Measurements from ENCODE around the gene PROK2.
A peak's percentile ranks its signal among the peaks of the same experiment; 100 is the strongest.

PROK2 gene

DNA sequence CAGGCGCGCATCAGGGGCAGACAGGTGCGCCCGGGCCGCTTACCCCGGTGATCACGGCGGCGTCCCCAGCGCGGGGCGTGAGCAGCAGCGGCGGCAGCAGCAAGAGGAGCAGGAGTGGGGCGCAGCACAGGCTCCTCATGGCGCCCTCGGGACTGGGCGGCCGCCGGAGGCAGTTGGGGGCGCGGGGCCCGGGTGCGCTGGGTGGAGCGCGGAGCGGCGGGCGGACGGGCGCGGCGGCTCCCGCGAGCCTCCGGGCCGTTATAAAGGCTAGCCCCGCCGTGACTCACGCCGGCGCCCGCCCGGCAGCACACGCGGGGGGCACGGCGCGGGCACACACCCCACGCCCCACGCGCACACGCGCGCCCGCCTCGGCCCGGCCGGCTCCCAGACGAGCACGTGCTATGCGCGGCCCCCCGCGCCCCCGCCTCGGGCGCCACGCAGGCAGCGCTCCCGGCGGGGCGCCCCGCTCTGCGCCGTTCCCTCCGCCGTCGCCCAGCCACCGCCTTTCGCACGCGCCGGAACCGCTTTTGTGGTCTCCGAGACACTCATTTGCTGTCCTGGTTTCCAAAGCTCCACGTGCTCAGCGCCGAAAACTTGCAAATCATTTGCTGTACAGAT, at the start of gene PROK2:
PROK2 (minus strand) TSS at position 235 of the 618 bp plus-strand sequence; CDS start at position 139, 96 bp downstream.
- DNase-seq, result peak; percentile 18

- no peak for DNase-seq
These were observed 46.7 kb upstream of the PROK2 start for GRCh38 chr3:71831599-71831998.

DNA sequence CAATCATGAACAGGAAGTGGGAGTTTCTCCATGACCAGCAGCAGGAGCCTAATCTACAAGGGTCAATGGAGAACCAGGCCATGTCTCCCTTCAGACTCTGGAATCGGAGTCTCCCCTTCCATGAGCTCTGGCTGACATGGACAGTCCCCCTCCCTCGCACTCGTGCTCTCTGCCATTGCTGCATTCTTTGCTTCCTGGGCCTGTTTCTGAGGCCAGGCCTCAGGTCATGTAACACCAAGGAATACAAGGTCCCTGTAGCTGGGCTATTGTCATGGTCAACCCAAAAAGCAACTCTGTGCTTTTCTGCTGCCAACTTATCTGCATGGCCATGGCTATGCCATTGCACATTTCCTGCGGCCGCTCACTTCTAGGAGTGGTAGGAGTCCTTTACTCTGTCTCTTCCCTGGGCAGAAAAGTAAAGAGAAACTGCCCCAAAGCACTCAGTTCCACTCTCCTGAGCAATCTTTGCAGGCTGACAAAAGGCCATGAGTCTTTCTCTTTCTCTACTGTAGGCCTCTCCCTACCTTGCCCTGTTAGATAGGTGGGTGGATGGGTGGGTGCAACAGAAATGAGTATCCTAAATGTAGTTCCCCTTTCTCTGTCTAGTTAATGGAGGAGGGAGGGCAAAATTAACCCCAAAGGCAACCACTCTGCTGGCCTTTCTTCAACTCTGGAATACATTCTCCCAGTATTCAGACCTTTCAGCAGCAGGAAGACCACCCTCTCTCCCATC, 40.8 kb upstream of the PROK2 start:
- DNase-seq, result no peak

- no peak for DNase-seq
These were observed 36.2 kb upstream of the PROK2 start for GRCh38 chr3:71821116-71821515.

DNA sequence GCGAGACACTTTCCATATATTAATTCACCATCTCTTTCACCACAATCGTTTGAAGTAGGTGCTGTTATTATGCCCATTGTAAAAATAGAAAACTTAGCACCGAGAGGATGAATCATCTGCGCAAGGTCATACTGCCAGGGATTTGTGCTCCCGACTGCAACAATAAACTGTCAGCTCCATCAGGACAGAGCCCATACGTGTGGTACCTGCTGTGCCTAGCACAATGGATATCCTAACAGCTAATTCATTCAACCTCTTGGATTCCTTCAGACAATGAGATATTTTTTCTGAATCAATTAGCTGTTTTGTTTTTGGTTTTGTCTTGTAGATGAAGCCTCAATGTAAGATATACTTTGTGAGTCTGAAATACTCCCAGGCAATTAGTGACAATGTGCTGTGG, 32.3 kb upstream of the PROK2 start:
- DNase-seq, result no peak

- DNase-seq, result no peak
These were observed 31.8 kb upstream of the PROK2 start for GRCh38 chr3:71816767-71817156.

- no peak for DNase-seq
These were observed 30.6 kb upstream of the PROK2 start for GRCh38 chr3:71815340-71816067.

- no peak for DNase-seq
These were observed 28.8 kb upstream of the PROK2 start for GRCh38 chr3:71813704-71814103.

- DNase-seq, result no peak
These were observed 28.1 kb upstream of the PROK2 start for GRCh38 chr3:71813073-71813472.

DNA sequence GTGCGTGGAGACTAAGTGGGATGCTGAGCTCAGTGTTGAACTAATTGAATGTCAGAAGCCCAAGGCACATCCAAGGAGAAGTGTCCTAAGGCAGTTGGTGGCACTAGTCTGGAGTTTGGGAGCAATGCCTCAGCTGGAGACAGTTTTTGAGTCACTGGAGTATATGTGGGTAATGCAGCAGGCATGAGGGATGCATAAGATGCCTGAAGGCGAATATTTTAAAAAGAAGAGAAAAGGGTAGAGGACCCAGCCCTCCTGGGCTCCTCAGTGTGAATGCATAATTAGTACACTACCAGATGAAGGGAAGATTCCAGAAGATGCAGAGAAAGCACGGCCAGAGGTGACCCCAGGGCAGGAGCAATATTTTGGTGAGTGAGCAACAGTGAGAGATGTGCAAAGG, 25.1 kb upstream of the PROK2 start:
- no peak for DNase-seq

DNA sequence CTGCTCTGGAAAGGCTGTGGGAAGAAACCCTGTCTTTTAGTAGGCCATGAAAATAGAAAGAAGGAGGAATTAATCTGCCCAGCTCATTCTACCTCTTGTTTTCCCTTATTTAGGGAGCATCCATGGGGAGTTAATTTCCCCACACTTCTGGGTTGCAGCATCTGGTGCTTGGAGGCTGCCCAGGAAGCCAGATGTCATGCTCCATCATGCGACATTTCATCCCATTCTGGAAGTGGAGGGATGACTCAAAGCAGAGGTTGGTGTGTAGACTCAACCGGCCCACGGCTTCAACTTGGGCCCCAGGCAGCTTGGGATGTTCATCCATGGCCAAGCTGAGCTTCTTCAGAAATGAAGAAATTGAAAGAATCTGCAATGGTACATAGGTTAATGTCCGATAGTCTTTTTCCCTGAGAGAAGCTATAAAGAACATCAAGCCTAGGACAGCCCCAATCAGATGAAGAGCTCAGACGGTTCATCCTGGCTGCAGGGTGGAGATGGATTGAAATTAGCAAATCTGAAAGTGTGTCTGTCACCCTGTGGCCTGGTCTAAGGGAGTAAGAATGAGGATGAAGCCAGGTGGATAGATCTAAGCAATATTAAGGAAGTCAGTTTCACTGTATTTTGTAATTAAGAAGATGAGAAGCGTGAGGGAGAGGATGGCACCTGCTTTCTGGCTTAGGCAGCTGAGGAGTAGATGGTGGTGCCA, 24.5 kb upstream of the PROK2 start:
- DNase-seq, result no peak

DNA sequence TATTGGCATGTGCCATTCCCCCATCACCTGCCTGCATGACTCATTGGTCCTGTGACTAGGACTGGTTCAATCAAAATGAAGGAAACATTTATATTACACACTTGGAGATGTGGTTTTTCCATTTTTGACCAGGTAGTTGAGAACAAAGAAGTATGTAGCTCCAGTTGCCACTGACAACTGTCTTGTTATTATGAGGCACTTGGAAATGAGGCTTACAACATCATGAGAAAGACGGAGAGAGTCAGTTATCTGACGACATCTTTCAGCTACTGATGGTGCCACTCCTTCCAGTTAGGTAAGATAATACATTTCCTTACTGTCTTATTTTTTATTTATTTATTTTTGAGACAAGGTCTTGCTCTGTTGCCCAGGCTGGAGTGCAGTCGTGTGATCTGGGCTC, 21.8 kb upstream of the PROK2 start:
- DNase-seq, result no peak

DNA sequence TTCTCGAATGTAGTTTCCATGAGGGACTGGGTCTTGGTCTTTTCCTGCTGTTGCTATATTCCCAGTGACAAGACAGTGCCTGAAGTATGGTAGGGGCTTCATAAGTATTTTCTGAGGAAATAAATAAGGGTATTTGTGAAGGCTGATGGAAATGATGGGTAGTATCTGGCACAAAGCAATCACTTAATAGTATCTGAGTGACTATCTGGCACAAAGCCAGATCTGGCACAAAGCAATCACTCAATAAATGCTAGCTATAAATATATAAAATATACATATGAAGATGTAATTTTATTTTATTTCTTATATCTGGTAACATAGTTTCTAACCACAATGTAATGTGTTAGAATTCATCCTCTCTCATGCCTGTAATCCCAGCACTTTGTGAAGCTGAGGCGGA, 20.7 kb upstream of the PROK2 start:
- DNase-seq, result no peak

DNA sequence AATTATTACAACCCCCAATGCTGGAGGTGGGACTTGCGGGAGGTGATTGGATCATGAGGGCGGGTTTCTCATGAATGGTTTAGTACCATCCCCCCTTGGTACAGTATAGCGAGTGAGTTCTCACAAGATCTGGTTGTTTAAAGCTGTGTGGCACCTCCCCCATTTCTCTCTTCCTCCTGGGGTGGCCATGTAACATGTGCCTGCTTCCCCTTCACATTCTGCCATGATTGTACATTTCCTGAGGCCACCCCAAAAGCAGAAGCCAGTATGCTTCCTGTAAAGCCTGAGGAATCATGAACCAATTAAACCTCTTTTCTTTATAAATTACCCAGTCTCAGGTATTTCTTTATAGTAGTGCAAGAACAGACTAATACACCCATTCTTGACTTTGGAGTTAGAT, 20.3 kb upstream of the PROK2 start:
- no peak for DNase-seq

DNA sequence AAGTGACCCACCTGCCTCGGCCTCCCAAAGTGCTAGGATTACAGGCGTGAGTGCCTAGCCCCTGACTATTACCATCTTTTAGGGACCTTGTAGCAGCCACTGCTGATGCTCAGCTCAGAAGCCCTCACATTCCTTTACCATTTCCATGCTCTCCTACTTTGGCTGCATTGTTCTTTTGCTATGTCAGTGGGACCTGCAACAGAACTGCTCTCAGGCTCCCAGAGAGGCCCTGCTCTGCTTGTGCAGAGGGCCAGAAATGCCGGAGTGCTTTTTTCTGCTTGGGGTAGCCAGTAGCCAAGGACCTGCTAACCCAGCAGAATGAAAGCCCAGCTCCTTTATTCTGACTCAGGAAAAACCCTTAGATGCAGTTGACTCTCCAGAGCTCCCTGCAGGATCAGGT, 18.3 kb upstream of the PROK2 start:
- DNase-seq, result no peak

- DNase-seq, result no peak
These were observed 17.0 kb upstream of the PROK2 start for GRCh38 chr3:71801986-71802385.

DNA sequence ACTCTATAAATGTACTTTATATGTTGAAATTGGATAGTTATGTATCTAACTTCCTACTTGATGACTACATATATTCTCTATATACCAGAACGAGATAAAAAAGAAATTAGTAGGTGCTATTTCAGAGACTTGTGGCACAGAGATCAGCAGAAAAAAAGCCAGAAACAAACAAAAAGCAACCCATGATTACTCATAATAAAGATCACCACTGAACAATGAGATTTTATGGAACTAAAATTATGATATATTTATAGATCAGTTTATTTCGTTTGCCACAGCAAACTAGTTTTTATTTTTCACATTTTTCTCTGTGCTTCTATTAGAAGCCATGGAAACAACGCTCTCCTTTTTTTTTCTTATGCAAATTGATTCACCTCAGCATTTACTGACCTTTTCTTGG, 15.1 kb upstream of the PROK2 start:
- no peak for DNase-seq

DNA sequence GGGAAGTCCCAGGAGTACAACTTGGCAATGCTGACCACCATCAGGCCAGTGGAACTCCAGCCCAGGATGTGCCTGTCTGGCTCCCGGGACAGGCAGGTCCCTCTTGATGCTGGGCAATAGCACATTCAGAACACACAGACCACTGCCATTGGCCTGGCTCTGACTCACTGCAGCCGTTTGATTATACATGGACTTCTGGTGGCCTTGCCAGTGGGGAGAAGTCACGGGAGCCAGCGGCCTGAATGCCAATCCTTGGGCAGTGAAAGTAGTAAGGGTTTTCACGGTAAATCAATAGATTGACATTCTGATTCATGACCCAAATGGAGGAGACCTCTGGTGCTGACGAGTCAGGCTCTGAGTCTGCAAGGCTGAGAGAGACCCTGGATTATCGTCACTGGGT, 12.5 kb upstream of the PROK2 start:
- no peak for DNase-seq

GRCh38 chr3:71796290-71796689, 11.3 kb upstream of the PROK2 start:
- no peak for DNase-seq

DNA sequence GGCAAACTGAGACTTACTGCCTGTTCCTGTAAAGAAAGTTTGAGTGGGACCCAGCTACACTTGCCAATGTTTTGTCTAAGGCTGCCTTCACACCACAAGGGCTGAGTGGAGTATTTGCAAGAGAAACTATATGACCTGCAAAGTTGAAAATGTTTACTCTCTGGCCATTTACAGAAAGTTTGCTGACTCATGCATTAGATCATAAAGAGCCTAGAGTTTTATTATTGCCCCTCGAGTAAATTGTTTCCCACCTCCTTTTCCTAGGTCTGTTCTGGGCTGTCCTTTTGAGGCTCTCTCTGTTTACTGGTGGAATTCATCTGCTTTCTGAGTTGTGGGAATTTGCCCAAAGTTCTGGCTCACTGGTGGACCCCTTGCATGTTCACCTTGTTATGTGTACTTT, 6.7 kb upstream of the PROK2 start:
- DNase-seq, result no peak

DNA sequence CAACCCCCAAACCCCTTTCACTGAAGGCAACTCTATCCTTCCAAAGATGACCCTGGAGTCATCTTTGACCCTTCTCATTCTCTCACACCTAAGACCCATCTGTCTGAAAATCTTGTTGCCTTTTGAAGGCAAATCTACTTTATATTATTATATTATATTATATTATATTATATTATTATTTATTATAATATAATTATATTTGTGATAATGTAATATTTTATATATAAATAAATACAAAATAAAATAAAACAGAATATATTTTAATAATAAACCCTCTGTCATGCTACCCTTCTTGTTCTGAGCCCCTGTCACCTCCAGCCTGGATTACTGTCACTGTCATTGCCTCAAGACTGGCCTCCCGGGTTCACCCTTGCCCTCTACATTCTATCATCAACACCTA, 5.0 kb upstream of the PROK2 start:
- DNase-seq, result no peak

DNA sequence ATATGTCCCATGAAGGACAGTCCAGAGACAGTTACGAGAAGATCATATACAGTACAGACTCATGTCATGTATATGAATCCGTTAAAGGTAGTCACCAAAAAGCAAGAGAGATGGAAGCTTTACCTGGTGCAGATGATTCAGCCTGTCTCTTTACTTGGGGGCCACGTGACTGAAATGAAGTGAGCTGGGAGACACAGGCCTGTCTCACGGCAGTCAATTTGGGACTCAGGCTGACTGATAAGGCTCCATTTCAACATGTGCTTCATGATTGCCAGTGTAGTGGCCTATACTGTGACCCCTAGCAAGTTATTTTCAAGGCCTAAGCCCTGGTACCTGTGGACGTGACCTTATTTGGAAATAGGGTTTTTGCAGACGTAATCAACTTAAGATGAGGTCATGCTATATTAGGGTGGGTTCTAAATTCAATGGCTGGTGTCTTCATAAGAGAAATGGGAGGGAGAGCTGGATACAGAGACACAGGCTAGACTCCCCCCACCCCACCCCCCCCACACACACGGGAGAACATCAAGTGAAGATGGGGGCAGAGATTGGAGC, 3.0 kb upstream of the PROK2 start:
- DNase-seq, result no peak

GRCh38 chr3:71786551-71786950, 1.6 kb upstream of the PROK2 start:
- no peak for DNase-seq

All from activated gamma-delta T cell treated with Interleukin-2 at 50 U/mL for 16 hours (primary cell).